Globus pallidus (tissue), 1 donor: ENCODE measurements around the gene TRIM49C.
"Not testable (repeated sequence)": the region's sequence is repeated elsewhere in the genome, so short reads cannot be mapped to it uniquely, and the experiment has no call there.

Source experiments
- DNase-seq: peaks from one replicate; pipeline ENCODE4 v3.0.0-alpha.2; 2015; ENCODE audit warnings: low spot score

Gene TRIM49C, protein sequence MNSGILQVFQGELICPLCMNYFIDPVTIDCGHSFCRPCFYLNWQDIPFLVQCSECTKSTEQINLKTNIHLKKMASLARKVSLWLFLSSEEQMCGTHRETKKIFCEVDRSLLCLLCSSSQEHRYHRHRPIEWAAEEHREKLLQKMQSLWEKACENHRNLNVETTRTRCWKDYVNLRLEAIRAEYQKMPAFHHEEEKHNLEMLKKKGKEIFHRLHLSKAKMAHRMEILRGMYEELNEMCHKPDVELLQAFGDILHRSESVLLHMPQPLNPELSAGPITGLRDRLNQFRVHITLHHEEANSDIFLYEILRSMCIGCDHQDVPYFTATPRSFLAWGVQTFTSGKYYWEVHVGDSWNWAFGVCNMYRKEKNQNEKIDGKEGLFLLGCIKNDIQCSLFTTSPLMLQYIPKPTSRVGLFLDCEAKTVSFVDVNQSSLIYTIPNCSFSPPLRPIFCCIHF

DNA sequence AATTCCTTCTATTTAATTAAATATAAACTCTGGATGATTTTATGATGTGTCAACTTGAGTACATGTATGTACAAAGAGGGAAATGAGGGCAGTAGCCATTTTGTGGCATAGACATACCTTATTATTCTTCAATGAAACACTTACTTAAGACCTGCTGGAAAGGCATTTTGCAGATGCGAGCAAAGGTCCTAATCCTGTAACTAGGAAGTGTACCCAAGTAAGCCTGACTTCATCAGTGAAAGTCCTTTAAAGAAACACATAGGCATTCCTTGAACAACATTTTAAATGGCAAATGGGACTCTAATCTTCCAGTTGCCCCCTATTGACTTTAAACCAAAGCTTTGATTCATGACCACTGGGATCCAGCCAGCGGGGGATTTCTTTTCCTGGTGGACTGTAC lies at the start of gene TRIM49C:
TSS of gene TRIM49C (plus strand) at position 301 of the 400 bp plus-strand sequence. CDS start 4,106 bp downstream, outside the sequence.
- DNase-seq = not testable (repeated sequence)

DNA sequence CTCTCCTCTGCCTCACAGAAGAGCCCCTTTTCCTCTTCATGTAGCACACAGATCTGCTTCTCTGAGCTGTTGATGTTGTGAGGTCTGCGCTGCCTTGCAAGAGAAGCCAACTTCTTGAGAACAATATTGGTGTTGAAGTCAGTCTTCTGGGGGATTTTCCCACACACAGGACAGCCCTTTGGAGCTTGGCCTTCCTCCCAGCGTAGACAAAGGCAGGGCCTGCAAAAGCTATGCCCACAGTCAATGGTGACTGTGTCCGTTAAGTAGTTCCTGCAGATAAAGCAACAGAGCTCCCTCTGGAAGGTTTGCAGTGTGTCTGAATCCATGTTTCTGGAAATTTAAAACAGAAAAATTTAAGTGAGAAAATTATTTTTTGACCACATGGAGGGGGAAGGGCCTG lies 6.7 kb upstream of the TRIM49C start:
- not testable (repeated sequence) for DNase-seq

DNA sequence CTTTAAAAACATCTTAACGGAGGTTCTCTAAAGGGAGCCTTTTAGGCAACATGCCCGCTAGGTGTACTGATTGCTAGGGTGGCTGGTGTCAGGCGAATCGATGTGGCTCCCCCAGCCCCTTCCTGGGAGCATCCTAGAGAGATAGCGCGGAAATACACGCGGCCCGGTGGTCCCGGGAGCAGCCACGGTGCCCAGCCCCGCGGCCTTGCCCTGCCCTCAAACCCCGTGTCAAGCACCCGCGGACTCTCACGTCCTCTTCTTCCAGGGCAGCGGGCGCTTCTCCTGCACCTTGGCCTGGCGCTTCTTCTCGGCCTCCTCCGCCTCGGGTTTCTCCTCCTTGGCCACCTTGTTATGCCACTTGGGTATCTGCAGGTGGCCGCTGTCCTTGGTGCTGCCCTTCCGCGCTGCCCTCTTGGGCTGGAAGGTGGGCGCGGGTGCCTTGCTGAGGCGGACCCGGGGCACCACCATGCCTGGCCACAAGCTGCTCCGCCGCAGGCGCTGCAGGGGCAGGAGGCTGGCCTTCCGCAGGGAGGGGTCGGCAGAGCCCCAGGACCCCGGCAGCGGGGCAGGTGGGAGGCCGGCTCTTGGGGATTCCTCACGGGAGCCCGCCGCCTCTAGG lies 20.8 kb downstream of the TRIM49C start:
- not testable (repeated sequence) for DNase-seq

DNA sequence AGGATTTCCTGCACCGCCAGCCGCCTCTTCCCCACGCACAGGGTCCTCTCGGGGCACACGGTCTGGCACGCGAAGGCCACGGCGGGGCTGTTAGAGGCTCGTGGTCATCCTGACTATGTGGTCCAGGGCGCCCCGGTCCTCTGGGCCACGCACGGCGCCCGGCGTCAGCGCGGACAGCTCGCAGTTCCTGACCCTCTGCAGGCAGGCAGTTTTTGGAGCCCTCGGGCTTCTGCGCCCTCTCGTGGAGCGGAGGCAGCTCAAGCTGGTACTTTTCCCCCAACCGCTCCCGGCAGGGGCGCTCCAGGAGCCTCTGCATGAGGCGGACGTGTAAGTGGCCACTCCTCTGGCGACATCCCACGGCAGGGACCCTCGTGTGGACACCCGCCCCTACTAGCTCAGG lies 21.4 kb downstream of the TRIM49C start:
- DNase-seq = not testable (repeated sequence)

DNA sequence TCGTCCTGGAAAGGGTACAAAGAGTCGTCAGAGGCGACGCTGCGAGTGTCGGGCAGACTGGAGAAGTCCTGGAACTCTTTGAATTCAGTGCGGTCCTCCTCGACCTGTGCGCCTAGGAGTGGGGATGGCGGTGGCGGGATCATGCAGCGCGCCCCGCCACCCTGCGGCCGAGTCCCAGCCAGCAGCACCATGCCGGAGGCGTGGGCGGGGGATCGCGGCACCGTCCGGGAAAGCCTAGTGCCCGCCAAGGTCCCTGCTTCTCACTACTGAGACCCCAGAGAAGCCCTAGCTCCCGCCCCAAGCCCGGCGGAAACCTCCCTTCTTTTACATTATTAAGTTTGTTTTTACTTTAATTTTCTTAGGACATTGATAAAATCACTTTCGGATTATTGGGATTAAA lies 22.6 kb downstream of the TRIM49C start:
- DNase-seq = not testable (repeated sequence)

DNA sequence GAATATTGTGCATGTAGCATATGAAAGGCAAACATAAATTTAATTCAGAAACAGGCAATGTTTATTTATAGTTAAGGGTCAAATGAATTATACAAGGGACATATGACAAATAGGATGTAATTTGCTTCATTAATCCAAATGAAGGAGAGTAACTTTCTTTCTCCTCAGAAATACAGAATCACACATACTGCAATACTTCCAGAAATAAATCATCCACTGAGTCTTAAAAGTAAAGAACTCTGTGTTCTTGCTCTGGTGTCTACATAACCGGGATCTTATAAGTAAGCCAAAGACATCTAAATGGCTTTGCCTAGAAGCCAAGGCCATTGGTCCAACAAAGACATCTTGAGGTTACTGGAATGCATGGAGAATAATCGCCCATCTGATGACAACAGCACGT lies 54.7 kb downstream of the TRIM49C start, which contains the start of gene UBTFL1:
TSS of gene UBTFL1 (plus strand) at position 301 of the 400 bp plus-strand sequence. CDS start at position 301, 0 bp downstream.
- not testable (repeated sequence) for DNase-seq

DNA sequence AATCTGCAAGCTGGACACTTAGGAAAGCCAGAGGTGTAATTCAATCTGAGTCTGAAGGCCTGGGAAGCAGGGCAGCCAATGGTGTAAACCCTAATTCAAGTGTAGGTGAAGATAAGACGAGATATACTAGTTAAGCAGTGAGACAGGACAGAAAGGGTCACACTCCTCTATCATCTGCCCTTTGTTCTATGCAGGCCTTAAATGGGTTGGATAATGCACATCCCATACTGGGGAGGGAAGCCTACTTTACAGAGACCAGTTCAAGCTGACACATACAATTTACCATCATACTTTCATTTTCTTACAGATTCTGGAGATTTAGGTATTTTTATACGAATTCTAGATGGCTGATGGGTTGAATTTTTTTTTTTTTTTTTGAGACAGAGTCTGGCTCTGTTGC lies 57.8 kb downstream of the TRIM49C start:
- DNase-seq = not testable (repeated sequence)
